A673 (cell line): ENCODE results near the gene C19orf81.

Experiments
- EZH2 ChIP-seq: fragments of 200-600 bp; sonication (generic); IDR thresholded peaks from 2 replicates; pipeline ENCODE4 v1.6.1; 2017; ENCODE audit warnings: borderline replicate concordance, low read depth, mild to moderate bottlenecking, mixed read lengths, antibody characterized with exemption, low read length; ENCODE audit not compliant: poor library complexity, severe bottlenecking
- TF ChIP-seq, protein P1 (sequence below): fragments of 300-800, 200-600 bp; sonication (generic); conservative IDR thresholded peaks from 2 replicates; pipeline ENCODE4 v1.5.1; 2017; ENCODE audit warnings: low read depth, mild to moderate bottlenecking, antibody characterized with exemption, low read length, moderate library complexity, mixed read lengths

GRCh38 chr19:50639121-50640112 lies 9.8 kb upstream of the C19orf81 start, which contains the start of gene SYT3:
- TF ChIP-seq, protein P1, sequence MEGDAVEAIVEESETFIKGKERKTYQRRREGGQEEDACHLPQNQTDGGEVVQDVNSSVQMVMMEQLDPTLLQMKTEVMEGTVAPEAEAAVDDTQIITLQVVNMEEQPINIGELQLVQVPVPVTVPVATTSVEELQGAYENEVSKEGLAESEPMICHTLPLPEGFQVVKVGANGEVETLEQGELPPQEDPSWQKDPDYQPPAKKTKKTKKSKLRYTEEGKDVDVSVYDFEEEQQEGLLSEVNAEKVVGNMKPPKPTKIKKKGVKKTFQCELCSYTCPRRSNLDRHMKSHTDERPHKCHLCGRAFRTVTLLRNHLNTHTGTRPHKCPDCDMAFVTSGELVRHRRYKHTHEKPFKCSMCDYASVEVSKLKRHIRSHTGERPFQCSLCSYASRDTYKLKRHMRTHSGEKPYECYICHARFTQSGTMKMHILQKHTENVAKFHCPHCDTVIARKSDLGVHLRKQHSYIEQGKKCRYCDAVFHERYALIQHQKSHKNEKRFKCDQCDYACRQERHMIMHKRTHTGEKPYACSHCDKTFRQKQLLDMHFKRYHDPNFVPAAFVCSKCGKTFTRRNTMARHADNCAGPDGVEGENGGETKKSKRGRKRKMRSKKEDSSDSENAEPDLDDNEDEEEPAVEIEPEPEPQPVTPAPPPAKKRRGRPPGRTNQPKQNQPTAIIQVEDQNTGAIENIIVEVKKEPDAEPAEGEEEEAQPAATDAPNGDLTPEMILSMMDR = no peak
- TF ChIP-seq EZH2 = no peak
